Measurements from ENCODE around the gene NAIF1.

GRCh38 chr9:128070874-128071273 is 3.8 kb upstream of the NAIF1 start:
- no peak for TF ChIP-seq POLR2A (IDR thresholded peaks at IDR 0.05; ENCODE audit: low read length)
- TF ChIP-seq GATA1 (IDR thresholded peaks at IDR 0.05; ENCODE audit: low read depth, low read length), result no peak

Data from erythroblast (primary cell).